Right hindlimb (tissue), 1 donor: ENCODE data around the gene S1PR4.
"Not testable (repeated sequence)": the region's sequence is repeated elsewhere in the genome, so short reads cannot be mapped to it uniquely, and the experiment has no call there.

ENCODE experiments used
- DNase-seq: peaks from one replicate; pipeline ENCODE4 v3.0.0-alpha.2; 2018

The S1PR4 gene

DNA sequence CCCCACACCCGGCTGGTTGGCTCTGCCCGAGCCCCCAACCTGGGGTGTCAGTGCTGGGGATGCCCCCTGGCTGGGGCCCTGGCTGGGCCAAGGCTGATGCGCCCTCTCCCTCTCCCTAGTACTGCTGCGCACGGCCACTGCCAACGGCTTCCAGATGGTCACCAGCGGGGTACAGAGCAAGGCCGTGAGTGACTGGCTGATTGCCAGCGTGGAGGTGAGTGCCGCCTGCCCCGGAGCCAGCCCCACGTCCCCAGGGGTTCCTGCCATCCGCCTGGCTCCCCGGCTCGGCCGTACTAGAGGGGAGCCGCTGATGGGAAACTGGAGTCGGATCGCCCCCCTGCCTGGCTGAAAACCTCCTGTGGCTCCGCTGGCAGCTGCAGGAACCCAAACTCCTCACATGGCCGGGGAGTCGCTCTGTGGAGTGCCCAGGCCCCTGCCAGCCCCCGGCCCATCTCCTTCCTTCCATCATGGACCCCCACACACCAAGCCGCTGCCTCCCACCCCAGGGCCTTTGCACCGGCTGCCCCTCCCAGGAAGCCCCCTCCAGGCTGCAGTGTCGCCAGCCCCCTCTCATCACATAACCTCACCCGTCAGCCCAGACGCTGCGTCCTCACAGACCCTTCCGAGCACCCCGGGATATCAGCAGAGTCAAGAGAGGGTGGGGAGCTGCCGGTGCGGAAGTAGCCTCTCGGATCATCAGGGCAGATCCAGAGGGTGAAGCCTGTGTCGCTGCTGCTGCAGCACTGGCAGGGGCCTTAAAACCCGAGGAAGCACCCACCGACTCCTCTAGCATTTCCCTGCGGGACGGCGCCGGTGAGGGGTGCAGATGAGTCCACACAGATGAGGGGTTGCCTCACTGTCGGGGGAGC lies 17.7 kb downstream of the S1PR4 start:
- DNase-seq = no peak

GRCh38 chr19:3196933-3197205 lies 18.3 kb downstream of the S1PR4 start:
- DNase-seq = no peak

DNA sequence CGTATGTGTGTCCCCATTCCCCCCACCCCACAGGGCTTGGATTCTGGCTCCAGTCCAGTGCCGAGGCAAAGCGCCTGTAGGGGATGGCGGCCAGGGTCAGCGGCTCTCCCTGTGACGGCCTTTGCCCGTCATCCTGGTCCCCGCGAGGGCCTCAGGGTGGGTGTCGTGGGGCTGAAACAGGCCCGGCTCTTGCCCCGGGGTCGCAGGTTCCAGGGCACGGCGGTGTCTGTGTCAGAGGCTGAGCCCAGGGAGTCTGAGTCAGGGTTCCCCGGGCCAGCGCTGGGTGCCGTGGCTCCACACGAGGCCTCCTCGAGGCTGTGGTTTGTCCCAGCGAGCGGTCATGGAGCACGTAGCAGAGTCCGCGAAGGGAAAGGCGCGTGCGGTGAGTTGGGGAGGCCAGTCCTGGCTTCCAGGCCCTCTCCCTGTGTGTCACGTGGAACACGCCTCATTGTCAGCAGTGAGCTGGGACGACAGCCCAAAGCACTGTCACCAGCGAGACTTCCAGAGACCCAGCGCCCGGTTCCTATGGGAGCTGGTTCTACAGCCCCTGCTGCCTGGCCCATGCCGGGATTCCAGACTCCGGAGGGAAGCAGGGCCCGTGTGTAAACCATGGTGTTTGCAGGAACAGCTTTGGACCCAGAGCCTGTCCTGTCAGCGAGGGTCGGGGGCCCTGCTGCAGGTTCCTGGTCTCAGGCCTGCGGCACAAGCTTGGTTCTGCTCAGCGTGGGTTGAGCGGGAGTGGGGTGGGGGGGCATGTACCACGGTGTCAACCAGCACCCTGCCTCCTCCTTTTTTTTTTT lies 20.5 kb downstream of the S1PR4 start:
- no peak for DNase-seq

GRCh38 chr19:3201072-3201700 lies 22.6 kb downstream of the S1PR4 start:
- no peak for DNase-seq

DNA sequence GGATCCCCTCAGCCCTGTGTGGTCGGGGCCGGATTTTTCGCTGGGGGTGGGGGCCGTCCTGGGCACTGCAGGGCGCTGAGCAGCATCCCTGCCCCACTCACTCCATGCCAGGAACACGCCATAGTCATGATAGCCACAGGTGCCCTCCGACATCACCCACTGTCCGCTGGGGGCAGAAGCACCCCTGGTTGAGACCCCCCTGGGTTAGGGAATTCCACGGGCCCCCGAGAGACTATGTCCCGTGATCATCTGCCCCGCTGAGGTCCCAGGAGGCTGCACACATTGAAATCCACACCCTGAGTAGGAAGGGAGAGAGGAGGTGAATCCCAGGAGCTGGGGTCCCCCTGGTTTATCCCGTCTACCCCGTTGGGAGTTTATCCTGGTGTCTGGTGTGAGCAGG lies 23.3 kb downstream of the S1PR4 start:
- no peak for DNase-seq

GRCh38 chr19:3202346-3202745 lies 23.8 kb downstream of the S1PR4 start:
- no peak for DNase-seq

DNA sequence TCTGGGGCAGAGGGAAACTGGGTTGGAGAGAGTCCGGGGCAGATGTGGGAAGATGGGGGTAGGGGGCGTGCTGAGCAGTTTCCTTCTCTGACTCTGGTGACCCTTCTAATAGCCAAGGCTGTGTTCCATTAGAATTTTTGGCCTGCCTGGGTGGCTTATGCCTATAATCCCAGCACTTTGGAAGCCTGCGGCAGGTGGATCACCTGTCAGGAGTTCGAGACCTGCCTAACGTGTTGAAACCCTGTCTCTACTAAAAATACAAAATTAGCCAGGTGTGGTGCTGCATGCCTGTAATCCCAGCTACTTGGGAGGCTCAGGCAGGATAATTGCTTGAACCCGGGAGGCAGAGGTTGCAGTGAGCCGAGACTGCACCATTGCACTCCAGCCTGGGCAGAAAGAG lies 24.3 kb downstream of the S1PR4 start:
- DNase-seq = not testable (repeated sequence)

- DNase-seq = no peak
Observed at GRCh38 chr19:3203805-3204645, 25.5 kb downstream of the S1PR4 start.

GRCh38 chr19:3204646-3205275 lies 26.2 kb downstream of the S1PR4 start:
- no peak for DNase-seq

DNA sequence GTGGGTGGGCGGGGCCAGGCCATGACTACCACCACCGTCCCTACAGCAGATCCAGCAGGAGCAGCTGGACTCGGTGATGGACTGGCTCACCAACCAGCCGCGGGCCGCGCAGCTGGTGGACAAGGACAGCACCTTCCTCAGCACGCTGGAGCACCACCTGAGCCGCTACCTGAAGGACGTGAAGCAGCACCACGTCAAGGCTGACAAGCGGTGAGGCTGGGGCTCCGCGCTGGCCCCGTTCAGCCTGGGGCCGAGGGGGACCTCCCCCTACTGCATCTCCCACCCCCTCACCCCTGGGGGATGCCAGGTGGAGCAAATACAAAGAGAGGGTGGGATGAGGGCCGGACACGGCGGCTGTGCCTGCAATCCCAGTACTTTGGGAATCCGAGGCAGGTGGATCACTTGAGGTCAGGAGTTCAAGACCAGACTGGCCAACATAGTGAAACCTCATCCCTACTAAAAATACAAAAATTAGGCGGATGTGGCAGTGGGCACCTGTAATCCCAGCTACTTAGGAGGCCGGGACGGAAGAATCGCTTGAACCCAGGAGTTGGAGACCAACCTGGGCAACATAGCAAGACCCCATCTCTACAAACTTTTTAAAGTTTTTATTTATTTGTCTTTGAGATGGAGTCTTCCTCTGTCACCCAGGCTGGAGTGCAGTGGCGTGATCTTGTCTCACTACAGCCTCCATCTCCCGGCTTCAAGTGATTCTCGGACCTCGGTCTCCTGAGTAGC lies 27.8 kb downstream of the S1PR4 start:
- no peak for DNase-seq

DNA sequence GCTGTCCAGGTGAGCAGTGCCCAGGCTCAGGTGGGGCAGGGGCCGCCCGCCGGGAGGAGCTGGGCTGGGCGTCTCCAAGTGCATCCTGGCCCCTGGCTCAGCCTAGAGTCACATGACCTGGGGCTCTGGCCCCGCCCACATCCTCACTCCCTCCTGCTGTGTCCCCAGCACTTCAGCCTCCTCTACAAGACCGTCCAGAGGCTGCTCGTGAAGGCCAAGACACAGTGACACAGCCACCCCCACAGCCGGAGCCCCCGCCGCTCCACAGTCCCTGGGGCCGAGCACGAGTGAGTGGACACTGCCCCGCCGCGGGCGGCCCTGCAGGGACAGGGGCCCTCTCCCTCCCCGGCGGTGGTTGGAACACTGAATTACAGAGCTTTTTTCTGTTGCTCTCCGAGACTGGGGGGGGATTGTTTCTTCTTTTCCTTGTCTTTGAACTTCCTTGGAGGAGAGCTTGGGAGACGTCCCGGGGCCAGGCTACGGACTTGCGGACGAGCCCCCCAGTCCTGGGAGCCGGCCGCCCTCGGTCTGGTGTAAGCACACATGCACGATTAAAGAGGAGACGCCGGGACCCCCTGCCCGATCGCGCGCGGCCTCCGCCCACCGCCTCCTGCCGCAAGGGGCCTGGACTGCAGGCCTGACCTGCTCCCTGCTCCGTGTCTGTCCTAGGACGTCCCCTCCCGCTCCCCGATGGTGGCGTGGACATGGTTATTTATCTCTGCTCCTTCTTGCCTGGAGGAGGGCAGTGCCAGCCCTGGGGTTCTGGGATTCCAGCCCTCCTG lies 29.1 kb downstream of the S1PR4 start:
- no peak for DNase-seq

GRCh38 chr19:3208317-3209207 lies 30.0 kb downstream of the S1PR4 start:
- no peak for DNase-seq

DNA sequence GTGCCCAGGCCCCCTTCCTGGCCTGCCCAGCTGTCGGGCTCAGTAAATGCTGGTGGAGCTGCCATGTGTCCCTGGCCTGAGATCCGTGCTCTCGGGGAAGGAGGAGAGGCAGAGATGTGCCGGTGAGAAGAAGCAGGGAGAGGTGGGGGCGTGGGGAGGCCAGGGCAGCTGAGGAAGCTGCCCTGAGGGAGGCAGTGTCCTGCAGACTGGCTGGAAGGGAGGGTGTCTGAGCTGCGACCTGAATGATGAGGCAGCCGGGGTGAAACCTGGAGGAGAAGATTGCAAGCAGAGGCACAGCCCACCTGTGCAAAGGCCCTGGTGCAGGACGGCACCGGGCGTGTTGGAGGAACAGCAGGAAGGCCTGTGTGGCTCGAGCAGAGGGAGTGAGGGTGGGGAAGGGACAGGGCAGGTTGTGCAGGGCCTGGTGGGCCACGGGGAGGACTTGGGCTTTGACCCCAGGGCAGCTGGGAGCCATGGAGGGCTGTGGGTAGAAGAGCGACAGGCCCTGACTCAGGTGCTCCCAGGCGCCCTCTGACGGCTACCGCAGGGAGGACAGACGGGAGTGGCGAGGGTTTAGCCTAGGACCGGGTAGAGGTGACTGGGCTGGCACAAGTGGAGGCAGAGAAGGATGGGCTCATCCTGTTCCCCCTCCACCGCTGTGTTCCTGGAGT lies 31.9 kb downstream of the S1PR4 start:
- DNase-seq = no peak

GRCh38 chr19:3211191-3211590 lies 32.6 kb downstream of the S1PR4 start:
- DNase-seq = no peak

DNA sequence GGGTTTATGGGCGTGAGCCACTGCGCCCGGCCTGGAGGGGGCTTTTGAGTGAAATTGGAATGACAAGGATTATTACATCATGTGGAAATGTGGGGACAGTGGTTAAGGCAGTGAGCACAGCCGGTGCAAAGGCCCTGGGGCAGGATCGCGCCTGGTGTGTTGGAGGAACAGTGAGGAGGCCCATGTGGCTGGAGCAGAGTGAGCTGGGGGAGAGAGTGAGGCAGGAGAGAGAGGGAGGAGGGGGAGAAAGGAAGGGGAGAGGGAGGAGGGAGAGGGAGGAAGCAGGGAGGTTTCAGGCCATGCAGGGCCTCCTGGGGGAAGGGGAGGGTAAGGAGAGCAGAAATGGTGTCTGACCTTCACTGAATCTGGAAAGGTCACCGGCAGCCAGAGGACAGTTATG lies 34.6 kb downstream of the S1PR4 start:
- no peak for DNase-seq

DNA sequence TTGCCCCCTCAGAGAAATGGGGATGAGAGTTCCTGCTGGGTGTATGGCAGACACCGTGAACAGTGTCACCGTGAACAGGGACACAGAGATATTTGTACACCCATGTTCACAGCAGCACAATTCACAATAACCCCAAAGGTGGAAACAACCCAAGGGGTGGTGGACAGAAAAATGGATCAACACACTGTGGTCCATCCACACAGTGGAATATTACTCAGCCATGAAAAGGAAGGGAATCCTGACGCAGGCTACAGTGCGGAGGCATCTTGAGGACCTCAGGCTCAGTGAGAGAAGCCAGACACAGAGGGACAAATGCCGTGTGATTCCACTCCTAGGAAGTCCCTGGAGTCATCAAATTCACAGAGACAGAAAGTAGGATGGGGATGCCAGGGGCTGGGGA lies 38.3 kb downstream of the S1PR4 start:
- DNase-seq = no peak

DNA sequence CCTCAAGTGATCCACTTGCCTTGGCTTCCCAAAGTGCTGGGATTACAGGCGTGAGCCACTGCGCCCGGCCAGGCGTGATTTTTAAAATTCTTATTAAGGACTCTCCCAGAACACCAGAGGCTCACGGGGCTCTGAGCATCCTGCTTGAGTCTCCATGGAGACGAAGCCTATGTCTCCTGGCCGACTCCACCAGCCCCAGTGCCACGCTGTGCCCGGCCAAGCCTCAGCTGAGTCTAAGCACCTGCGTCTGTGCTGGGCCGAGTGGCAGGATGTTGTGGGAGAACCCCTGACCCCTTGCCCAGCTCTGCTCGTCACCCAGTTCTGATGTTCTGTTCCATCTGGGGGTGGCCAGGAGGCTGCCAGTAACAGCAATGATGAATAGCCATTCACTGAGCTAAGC lies 42.0 kb downstream of the S1PR4 start:
- DNase-seq = no peak

DNA sequence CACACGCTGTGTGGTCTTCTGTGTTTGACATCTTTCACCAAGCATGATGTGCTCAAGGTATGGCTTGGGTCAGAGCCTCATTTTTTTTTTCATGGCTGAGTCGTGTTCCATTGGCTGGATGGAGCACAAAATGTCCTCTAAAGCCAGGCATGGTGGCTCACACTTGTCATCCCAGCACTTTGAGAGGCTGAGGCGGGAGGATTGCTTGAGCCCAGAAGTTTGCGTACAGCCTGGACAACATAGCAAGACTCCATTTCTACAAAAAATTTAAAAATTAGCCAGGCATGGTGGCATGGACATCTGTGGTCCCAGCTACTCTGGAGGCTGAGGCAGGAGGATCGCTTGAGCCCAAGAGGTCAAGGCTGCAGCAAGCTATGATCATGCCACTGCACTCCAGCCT lies 43.0 kb downstream of the S1PR4 start:
- not testable (repeated sequence) for DNase-seq

- DNase-seq = no peak
Observed at GRCh38 chr19:3222709-3223108, 44.1 kb downstream of the S1PR4 start.
